Stimulated activated CD4-positive, alpha-beta T cell treated with anti-CD3 and anti-CD28 coated beads, Interleukin-1b, Interleukin-23, amount 100 ng/mL, for 1 hour (primary cell): ENCODE results near the gene ABLIM2.

Source experiments
- DNase-seq, 2 donors: peaks; one replicate each; pipeline ENCODE4 v3.0.0-alpha.2; 2020; ENCODE audit warnings: low read depth in 2 of 2

Gene ABLIM2

DNA sequence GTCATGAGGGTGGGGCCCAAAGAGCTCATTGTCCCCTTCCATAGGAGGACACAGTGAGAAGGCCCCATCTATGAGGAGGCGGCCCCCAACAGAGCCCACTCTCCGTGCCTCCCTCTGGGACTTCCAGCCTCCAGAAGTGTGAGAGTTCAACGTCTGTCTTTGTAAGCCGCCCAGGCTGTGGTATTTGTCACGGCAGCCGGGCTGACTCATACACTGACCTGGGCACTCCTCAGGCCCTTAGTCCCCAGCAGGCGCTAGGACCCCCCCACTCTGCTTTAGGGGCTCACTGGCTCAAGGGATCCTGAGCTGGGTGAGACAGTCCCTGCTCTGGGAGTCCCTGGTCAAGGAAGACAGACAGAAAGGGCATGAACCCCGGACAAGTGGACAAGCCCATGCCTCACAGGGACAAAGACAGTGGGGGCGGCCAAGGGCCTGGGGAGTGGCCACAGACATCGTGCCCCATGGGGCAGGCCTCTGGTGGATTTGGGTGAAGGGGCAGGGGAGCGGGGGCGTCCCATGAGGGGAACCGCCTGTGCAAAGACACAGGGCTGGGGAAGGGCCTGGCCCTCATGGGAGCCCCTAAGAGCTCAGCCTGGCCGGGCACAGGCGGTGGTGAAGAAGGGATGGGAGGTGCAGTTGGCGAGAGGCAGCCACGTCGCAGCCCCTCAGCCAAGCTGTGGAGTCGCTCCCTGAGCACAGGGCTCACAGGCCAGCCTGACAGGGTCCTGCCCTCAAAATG is 21.5 kb downstream of the ABLIM2 start:
- no peak for DNase-seq

DNA sequence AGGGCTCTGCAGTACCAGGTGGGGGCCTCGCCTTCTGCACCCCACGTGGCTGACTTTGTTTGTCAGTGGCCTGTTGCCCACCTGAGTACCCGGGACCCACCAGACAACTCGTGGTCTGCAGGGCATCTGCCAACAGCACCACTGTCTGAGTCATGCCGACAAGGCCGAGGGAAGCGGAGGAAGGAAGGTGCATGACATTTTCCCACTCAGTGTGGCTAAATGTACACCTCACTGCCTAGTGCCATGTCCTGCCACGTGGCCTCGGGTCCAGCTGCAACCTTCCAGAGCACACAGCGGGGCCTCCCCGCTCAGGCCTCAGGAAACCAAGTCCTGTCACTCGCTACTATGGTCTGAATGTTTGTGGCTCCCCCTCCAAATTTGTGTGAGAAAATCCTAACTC is 22.1 kb downstream of the ABLIM2 start:
- DNase-seq: no peak

DNA sequence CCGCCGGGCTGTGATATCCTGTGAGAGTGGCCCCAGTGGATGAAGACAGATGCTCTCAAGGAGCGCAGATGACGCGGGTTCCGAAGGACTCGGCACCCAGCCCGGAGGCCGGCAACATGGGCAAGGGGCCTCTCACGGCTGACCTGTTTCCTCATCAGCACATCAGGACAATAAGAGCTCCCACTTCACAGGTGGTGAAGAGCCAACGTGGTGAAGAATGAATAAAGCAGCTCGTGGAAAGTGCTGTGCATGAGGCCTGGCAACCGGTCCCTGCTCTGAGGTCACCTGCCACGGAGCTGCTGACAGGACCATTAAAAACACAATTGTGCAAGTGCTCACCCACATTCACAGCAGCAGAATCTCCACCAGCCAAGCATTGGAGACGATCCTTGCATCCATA is 22.9 kb downstream of the ABLIM2 start:
- no peak for DNase-seq

DNA sequence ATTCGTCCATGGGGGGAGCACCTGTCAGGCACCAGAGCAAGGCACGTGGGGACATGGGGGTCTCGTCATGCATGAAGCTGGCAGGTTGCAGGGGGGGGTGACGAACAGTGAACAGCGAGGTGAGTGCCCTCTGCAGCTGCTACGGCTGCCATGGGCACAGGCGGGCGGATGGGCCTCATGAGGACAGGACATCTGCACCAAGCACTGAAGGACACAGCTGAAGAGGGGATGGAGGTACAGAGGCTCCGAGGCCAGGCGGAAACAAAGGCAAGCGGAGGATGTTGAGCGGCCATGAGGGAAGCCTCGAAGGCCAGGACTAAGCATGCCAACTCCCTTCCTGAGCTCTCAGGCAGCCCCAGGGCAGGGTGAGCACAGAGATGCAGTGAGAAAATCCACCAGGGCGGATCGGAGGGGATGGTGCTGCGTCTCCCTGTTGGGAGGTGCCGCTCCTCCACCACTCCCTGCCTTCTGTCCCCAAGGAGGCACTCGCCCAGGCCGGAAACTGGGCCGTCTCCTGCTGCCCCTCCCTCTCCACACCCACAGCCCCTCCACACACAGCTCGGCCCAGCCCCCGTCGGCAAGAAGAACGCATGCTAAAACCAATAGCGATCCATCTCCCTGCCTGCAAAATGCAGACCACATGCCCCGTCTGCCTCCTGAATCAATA is 24.6 kb downstream of the ABLIM2 start:
- no peak for DNase-seq

DNA sequence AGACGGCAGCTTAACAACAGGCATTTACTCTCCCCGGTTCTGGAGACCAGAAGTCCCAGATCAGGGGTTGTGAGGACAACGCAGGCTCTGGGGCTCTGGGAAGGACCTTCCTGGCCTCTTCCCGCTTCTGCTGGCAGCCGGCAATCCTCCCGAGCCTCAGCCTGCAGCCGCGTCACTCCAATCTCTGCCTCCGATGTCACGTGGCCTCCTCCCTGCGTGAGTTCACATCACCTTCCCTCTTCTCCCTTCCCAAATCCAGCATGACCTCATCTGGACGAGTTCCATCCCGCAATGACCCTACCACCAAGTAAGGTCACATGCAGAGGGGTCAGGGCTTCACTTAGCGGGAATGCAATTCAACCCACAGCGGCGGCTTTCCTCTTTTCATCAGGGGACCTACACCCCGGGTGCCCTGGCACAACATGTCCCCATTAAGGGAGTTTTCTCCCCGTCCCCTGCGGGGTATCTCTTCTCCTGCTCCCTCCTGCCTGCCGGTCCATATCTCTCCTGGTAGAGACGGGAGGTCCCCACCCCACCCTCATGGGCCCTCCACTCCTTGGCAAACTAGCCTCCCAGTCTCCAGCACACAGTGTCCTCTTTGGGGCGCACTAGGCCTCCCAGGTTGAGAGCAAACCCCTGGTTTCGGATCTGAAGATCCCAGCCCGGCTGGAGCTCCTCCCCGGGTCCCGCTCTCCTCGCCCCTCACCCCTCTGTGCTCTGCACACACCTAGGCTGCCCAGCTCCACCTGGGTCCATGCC is 25.5 kb downstream of the ABLIM2 start:
- no peak for DNase-seq

DNA sequence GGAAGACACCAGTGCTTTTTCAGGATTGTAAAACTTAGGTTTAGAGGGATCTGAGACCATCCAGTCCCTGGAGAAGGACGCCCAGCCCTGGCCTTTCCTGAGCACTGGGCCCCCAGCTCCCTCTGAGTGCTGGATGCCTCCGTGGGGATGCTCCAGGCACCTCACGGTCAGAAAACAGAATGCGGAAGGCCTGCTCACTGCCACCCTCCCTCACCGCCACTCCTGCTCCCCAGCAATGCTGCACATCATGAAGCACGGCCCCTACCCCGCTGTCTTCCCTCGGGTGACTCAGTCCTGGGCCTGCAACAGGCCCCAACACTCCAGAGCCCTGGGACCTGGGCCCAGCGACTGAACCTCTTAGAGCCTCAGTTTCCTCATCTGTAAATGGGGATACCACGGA is 26.2 kb downstream of the ABLIM2 start:
- no peak for DNase-seq

DNA sequence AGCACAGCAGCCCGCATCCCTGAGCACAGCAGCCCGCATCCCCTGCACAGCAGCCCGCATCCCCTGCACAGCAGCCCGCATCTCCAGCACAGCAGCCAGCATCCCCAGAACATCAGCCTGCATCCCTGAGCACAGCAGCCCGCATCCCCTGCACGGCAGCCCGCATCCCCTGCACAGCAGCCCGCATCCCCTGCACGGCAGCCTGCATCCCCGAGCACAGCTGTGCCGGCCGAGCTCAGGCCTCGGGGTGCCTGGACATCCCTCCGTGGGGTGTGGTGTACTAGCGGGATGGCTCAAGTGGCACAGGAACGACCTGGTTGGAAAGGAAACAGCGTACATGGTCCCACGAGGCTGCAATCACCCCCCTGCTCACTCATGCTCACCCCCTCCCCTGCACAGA is 26.8 kb downstream of the ABLIM2 start:
- no peak for DNase-seq

DNA sequence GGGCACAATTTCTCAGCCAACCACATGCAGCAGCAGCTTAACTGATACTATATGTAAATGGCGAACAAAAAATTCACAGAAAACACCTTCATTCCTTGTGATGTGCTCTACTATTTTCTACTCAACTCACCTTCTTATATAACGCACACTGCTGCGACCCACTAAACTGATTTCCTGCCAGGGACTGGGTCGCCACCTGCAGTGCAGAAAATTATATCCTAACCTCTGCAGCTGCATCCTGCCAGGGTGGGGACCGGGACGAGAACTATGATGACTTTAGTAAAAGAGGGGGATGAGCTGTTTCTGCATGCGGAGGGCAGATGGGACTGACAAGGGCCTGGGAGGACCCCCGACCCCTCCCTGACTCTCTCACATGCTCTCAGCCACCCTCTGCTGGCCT is 27.4 kb downstream of the ABLIM2 start:
- DNase-seq: no peak

DNA sequence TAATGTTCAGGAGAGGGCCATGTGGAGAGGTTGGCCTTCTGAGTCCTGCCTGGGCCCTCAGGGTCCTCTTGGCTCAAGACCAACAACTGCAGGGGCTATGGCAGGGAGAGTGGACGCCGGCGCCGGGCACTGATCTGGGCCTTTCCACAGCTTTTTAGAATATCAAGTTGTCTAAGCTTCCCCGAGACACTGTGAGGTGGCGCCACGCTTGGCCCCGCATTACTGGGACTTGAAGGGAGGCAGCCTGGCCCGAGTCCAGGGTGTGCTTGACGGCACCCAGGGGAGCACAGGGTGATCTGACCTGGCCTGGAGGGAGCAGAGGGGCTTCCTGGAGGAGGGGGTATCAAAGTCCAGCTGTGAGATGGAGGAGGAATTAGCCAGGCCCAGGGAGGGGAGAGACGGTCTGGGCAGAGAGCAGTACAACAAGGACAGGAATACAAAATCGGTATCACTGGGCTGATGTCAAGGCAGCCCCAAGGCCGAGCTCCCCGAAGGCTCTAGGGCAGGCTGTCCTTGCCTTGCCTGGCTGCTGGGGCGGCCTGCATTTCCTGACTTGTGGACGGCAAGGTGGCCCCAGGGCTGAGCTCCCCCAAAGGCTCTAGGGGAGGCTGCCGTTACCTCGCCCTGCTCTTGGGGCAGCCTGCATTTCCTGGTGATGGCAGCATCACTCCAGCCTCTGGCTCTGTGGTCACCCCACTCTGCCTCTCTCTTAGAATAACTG is 28.1 kb downstream of the ABLIM2 start:
- no peak for DNase-seq

DNA sequence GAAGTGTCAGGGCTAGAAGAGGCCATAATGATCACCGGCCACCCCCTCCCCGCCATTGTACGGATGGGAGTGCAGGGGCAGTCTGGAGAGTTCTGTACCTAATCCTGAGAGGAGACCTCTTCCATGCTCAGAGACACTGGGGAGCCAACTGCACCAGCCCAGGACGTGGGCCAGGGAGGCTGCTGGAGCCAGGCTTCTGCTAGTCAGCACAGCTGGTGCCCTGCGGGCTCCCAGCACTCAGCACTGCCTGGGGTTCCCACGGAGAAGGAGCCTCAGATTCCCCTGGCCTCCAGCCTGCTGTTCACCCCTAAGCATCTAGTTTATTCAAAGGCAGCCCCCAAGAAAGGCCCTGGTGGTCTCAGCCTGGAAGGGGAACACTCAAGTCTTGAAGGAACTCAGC is 28.8 kb downstream of the ABLIM2 start:
- no peak for DNase-seq

DNA sequence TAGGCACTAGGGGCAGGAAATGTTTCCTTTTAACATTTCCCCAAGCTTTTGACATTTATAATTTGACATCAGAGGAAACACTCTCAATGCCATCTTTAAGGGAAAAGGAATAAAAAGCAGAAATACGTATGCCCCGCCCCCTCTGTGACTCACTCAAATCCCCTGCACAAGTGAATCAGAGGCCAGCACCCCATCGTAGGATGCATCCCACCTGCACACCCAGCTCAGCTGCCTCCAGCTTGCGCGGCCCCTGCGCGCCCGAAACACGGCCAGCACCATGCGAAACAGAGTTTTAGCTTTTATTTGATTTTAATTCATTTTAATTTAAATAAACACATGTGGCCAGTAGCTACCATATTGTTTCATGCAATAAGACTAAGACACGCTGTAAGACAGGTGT is 29.5 kb downstream of the ABLIM2 start:
- DNase-seq: no peak

DNA sequence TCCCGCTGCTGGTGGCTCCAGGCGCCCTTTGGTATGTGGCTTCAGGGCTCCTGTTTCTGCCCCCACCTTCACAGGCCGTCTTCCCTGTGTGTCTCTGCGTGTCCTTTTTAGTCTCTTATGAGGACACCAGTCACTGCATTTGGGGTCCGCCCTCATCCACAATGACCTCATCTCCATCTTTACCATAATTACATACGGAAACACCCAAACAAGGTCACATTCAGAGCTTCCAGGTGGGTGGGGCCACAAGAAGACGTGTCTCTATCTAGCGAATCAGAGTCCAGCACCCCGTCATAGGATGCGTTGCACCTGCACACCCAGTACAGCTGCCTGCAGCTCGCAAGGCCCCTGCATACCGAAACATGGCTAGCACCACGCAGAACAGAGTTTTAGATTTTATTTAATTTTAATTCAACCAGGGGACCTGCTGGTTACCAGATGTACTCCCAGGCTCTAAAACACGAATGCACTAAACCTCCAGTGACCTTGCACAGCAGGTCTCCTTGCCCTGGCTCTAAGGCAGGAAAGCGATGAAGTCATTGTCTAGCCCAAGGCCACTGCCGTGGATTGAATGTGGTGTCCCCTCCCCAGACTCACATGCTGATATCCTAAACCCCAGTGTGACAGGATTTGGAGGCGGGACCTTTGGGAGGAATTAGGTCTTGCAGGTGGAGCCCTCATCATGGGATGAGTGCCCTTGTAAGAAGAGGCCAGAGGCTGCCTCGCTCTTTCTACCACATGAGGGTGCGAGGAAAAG is 30.3 kb downstream of the ABLIM2 start:
- no peak for DNase-seq

DNA sequence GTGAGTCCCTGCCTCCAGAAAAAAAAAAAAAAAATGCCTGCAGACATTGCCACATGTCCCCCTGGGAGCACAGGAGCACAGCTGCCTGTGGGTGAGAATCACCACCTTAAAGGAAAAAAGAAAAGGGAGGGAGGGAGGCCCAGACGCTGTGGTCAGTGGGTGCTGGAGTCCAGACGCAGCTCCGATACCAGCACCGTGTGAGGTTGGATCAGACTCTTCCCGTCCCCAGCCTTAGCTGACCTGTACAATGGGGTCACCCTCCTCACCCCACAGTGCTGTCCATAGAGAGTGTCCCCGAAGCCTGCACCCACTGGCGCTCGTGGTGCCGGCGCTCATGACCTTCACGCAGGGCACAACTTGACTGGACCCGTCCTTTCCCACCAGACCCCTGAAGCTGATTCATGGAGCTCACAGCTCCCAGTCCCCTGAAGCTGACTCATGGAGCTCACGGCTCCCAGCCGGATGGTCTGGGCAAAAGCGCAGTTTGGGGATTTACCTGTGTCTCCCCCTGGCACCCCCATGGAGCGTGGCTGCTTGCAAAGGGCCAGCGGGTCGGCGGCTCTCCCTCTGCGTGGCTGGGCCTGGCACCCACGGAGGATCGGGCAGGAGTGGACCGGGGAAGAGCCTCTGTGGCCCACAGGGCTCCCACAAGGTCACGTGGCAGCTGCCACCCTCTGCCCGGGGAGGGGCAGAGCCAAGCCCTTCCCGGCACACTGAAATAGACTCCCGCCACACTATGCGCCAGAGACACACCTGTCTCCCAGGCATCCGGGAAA is 31.4 kb downstream of the ABLIM2 start:
- DNase-seq: no peak

DNA sequence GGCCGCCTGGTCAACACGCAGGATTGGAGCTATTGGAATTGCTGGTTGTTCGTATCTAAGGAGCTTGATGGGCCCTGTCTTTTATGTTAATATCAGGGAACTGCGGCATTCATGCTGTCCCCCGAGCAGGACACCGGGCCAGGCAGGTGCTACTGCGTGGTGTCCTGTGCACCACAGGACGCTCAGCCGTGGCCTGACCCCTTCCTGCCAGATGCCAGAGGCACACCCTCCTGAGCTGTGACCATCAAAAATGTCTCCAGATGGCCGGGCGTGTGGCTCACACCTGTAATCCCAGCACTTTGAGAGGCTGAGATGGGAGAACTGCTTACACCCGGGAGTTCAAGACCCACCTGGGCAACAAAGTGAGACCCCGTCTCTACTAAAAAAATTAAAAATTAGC is 32.1 kb downstream of the ABLIM2 start:
- DNase-seq: no peak

DNA sequence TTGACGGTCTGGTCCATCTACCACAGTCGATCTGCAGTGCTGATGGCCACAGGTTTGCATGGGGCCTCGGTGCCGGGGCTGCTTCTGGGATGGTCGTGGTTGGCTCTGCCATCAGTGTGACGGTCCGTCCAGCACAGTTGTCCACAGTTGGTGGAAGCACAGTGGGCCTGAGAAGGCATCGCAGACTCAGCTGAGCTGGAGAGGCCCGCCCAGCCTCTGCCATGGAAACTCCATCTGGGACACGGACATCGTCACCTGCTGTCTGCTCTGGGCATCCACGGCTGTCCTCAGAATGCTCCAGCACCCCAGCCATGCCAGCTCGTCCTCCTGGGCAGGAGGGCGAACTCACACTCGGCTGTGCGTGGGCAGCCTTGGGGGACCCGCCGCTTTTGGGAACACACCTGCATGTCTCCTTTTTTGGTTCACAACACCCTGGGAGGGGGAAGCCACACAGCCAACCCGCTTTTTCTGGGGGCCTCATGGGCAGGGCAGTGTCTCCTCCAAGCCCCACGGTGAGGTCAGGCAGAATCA is 33.0 kb downstream of the ABLIM2 start:
- DNase-seq: no peak

DNA sequence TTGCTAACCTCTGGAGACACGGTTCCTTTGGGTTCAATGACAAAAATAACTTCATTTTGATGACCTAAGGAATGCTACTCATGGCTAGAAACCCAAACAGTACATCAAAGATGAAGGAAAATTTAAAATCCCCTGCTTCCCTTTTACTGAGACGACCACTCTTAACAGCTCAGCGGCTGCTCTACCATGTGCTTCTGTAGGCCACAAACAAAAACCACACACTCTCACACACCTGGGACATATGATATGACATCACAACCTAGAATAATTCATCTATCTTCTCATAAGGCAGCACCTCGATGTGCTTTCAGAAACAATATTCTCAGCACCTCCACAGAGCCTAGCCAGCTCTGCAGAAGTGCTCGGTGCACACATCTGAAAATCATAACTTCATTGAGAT is 34.7 kb downstream of the ABLIM2 start:
- DNase-seq: no peak

DNA sequence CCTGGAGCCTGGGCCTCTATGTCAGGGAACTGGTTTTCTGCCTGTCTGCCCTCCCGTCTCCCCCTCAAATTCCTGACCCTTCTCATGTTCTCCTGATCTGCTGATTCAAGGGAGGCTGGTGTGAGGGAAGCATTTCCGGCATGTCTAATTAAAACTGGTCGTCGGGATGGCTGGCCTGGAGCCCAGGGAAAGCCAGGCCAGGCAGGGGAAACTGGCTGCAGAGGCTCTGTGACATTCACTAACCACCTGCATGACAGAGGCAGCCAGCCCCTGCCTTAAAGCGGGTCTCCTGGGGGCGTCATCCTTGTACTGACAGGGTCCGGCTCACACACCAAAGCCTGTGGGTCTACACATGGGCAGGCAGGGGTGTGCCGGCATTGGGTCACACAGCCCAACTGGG is 35.2 kb downstream of the ABLIM2 start:
- no peak for DNase-seq

DNA sequence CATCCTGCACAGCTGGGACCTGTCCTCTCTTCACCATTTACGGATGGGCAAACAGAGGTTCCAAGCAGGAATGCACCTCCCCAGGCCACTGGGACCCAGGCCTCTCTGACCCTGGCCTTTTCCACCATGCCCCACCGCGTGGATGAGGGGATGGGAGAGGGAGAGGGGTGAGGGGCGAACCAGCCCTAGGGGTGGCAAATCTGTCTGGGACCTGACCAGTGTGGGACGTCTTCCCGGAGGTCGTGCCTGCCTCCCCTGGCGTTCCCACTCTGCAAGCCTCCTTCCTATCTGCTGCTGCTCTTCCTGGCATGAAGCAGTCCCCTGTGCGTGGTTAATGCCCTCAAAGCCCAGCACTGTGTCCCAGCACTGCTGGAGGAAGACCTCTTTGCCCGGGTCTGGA is 35.9 kb downstream of the ABLIM2 start:
- no peak for DNase-seq

DNA sequence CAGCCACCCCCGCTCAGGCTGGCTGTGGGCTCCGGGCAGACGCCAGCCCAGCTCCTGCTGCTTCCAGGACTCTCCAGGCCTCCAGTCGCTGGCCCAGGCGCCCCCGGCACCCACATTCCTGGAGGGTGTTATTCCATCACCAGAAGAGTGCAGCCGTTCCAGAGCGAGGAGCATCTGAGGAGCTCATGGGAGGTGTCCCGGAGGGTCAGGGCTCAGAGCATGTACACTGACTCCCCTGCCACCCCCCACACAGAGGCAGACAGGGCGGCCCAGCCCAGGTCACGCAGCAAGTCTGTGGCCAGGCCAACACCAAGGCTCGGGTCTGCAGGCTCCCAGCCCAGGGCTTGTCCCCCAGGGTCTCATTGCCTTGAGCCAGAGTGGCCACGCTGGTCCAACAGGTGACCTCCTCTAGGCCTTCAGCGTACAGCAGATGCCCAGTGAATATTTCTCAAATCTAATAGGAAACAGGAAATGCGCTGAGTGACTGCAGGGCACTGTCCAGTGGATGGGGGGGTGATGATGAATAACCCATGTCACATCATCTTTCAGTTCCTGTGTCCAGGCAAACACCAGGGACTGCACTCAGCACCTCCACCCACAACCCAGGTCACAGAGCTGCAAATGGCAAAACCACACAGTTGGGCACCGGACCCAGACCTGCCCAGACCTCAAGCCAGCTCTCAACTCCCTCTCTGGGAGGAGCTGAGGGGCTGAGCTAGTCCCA is 37.2 kb downstream of the ABLIM2 start:
- no peak for DNase-seq

DNA sequence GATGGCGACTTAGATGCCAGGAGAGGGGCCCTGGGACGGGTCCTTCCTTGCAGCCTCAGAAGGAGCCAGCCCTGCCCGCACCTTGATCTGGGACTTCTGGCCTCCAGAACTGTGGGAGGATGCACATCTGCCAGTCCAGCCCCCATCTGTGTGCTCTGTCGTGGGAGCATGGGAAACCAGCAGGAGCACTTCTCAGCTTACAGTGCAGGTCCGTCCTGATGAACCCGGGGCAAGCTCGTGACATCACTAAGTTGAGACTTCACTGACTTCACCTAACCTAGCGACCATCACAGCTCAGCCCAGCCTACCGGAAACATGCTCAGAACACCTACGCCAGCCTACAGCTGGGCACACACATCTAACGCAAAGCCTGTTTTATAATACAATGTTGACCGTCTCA is 38.1 kb downstream of the ABLIM2 start:
- DNase-seq: no peak
